ENCODE results near the gene NEIL3. TPM values are rescaled to one million over a fixed set of nuclear protein-coding genes. Genes with fewer than 3 reads are reported as not detected.

Gene NEIL3
- total RNA-seq, 1 experiment from 2014 or later: 10.6 TPM

DNA sequence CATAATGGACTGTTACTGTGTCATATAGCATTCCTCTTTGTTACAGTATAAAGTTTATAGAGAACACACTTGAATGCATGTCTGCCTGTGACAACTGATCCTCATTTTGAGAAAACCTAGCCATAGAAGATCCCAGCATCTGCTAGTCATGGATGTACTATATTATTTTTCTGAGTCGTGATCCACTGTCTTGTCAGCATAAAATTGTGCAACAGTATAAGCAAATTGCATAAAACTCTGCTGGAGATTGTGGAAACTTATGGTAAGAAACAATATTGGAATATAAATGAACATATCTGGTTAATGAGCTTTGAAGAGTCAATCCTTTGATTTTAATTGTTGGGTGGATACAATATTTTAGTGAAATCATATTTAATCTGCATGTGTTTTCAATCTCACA, 3.6 kb downstream of the NEIL3 start:
- Mint-ChIP-seq H3K4me3 (ENCODE audit: low read depth, unreplicated experiment) (no peak overlapping the region), H3K36me3 (ENCODE audit: insufficient read depth, unreplicated experiment) (peaks cover 16% of the 10 kb centered on the region), H3K4me1 (ENCODE audit: low read depth, unreplicated experiment) (peaks cover 18% of the 10 kb centered on the region), H3K27me3 (ENCODE audit: unreplicated experiment) (no peaks in the 10 kb centered on the region), H3K9me3 (ENCODE audit: low read depth, unreplicated experiment) (no peaks in the 10 kb centered on the region), H3K27ac (ENCODE audit: unreplicated experiment) (no peak overlapping the region)
- intact Hi-C loops (cut with micrococcal nuclease; ENCODE audit: unreplicated experiment): loop anchor here (10.0 kb wide), 1 partner anchor 518 kb away; the partner anchor contains the start of gene VEGFC
- no peak for TF ChIP-seq CTCF (IDR thresholded peaks at IDR 0.05; ENCODE audit: unreplicated experiment)
- DNase-seq: no peak
- BruUV-seq (replicated peaks): no TSS peak
- CTCF ChIA-PET: no interaction called here

- BruUV-seq (replicated peaks): no TSS peak
- H3K27me3 Mint-ChIP-seq (ENCODE audit: unreplicated experiment): no peaks in the 10 kb centered on the region
- H3K9me3 Mint-ChIP-seq (ENCODE audit: low read depth, unreplicated experiment): no peaks in the 10 kb centered on the region
- no peak for TF ChIP-seq CTCF (IDR thresholded peaks at IDR 0.05; ENCODE audit: unreplicated experiment)
- DNase-seq: no peak
- peaks cover 5% of the 10 kb centered on the region for H3K36me3 Mint-ChIP-seq (ENCODE audit: insufficient read depth, unreplicated experiment)
- peaks cover 35% of the 10 kb centered on the region for H3K4me1 Mint-ChIP-seq (ENCODE audit: low read depth, unreplicated experiment)
- no peak overlapping the region for H3K4me3 Mint-ChIP-seq (ENCODE audit: low read depth, unreplicated experiment)
- intact Hi-C loops (cut with micrococcal nuclease; ENCODE audit: unreplicated experiment): loop anchor here (10.0 kb wide), 1 partner anchor 521 kb away; the partner anchor contains the start of gene VEGFC
- CTCF ChIA-PET: no interaction called here
- H3K27ac Mint-ChIP-seq (ENCODE audit: unreplicated experiment): no peak overlapping the region
Measured at GRCh38 chr4:177315767-177316464, 6.2 kb downstream of the NEIL3 start.

- intact Hi-C loops (cut with micrococcal nuclease; ENCODE audit: unreplicated experiment): loop anchor here (5.0 kb wide), 1 partner anchor 68 kb away; no protein-coding TSS in a partner anchor
- no peaks in the 10 kb centered on the region for H3K27me3 Mint-ChIP-seq (ENCODE audit: unreplicated experiment)
- H3K36me3 Mint-ChIP-seq (ENCODE audit: insufficient read depth, unreplicated experiment): no peaks in the 10 kb centered on the region
- TF ChIP-seq CTCF (IDR thresholded peaks at IDR 0.05; ENCODE audit: unreplicated experiment): no peak
- H3K4me1 Mint-ChIP-seq (ENCODE audit: low read depth, unreplicated experiment): peaks cover 44% of the 10 kb centered on the region
- H3K9me3 Mint-ChIP-seq (ENCODE audit: low read depth, unreplicated experiment): no peaks in the 10 kb centered on the region
- no peak overlapping the region for H3K4me3 Mint-ChIP-seq (ENCODE audit: low read depth, unreplicated experiment)
- H3K27ac Mint-ChIP-seq (ENCODE audit: unreplicated experiment): no peak overlapping the region
- CTCF ChIA-PET: interaction anchor here (0.7 kb wide), 1 partner anchor 465 kb away, joined by 4 read pairs; no protein-coding TSS in a partner anchor
- DNase-seq: no peak
- BruUV-seq (replicated peaks): no TSS peak
Measured at GRCh38 chr4:177320721-177321120, 11.0 kb downstream of the NEIL3 start.

DNA sequence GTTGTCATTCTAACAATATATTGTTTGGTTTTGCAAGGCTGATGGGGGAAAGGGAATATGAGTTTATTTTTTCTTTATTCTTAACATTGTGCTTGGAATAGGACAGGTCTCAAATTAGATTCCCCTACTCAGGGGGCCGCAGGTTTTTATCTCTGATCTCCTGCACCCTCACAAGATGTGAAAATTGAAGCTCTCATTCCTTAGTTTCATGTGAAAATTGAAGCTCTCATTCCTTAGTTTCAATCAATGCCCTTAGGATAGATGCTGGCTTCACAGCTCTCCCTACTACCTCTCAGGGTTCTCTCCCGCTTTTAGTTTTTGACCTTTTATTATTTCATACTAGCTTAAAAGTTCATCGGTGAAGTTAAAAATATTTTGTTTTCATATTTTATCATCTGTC, 12.0 kb downstream of the NEIL3 start:
- no peak for TF ChIP-seq CTCF (IDR thresholded peaks at IDR 0.05; ENCODE audit: unreplicated experiment)
- Mint-ChIP-seq H3K4me1 (ENCODE audit: low read depth, unreplicated experiment) (peaks cover 40% of the 10 kb centered on the region), H3K27me3 (ENCODE audit: unreplicated experiment) (no peaks in the 10 kb centered on the region), H3K27ac (ENCODE audit: unreplicated experiment) (no peak overlapping the region), H3K9me3 (ENCODE audit: low read depth, unreplicated experiment) (no peaks in the 10 kb centered on the region), H3K36me3 (ENCODE audit: insufficient read depth, unreplicated experiment) (no peaks in the 10 kb centered on the region), H3K4me3 (ENCODE audit: low read depth, unreplicated experiment) (no peak overlapping the region)
- no peak for DNase-seq
- no TSS peak for BruUV-seq (replicated peaks)
- intact Hi-C loops (cut with micrococcal nuclease; ENCODE audit: unreplicated experiment): loop anchor here (5.0 kb wide), 1 partner anchor 69 kb away; no protein-coding TSS in a partner anchor
- CTCF ChIA-PET: interaction anchor here (1.8 kb wide), 1 partner anchor 11 kb away, joined by 5 read pairs; the partner anchor contains the start of gene NEIL3

All from Calu3 (cell line).